NCI-H774 (cell line): ENCODE results near the gene ANKRD18A.
"Not testable (repeated sequence)": the region's sequence is repeated elsewhere in the genome, so short reads cannot be mapped to it uniquely, and the experiment has no call there.

Experiments used
- DNase-seq: peaks from one replicate; lab custom pipeline; 2025; lab: John Stamatoyannopoulos, UW

ANKRD18A gene

DNA sequence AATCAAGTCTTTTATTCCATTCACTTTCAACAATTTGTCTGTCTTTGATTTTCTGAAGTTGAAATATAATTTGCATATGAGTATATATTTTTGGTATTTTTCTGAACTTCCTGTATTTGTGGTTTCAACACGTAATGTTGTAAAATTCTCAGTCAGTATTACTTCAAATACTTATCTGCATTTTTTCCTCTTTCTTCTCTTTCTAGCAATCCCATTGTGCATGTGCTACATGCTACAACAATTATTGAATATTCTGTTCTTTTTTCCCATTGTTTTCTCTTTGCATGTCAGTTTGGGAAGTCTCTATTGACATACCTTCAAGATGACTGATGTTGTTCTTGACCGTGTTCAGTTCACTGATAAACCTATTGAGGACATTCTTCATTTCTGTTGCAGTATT, 5.6 kb upstream of the ANKRD18A start:
- DNase-seq, result no peak

GRCh38 chr9:38622951-38623350, 2.6 kb upstream of the ANKRD18A start:
- no peak for DNase-seq

GRCh38 chr9:38622288-38622674, 1.9 kb upstream of the ANKRD18A start:
- DNase-seq, result peak; percentile 49

DNA sequence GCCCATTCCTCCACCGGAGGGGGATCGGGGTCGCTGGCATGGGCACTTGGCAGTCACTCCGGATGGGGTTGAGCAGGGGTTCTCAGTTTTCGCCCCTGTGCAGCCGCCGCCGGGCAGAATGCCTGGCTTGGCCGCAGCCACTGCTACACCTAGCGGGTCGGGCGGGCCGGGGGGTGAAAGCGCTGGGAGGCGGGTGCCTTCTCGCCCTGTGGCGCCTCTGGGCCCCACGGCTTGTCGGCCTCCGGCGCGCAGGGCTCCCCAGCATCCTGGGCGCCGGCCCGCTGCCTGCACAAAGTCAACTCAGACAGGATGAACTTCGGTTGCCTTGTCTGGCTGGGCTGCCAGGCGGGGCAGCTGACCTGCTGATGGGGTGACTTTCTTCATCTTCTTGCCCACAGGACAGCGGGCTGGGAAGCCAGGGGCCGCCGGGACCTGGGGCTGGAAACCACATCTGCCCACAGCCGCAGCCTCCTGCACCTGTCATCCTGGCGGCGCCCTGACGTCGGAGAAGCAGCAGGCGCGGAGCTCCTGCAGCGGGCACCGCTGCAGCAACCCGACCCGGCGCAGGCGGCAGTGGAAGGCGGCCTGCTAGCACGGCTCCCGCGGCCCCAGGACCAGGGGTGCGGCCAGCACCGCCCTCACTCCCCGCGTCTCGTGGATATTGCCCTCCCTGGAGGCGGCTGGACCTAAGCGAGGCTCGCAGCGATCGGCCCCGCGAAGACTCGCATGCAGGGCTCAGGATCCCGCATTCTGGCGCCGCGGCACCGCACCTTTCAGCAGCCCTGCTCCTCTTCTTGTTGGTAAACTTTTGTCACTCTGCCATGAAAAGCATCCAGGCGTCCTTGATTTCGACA, 1.3 kb upstream of the ANKRD18A start:
- DNase-seq, result peak; percentile 9

DNA sequence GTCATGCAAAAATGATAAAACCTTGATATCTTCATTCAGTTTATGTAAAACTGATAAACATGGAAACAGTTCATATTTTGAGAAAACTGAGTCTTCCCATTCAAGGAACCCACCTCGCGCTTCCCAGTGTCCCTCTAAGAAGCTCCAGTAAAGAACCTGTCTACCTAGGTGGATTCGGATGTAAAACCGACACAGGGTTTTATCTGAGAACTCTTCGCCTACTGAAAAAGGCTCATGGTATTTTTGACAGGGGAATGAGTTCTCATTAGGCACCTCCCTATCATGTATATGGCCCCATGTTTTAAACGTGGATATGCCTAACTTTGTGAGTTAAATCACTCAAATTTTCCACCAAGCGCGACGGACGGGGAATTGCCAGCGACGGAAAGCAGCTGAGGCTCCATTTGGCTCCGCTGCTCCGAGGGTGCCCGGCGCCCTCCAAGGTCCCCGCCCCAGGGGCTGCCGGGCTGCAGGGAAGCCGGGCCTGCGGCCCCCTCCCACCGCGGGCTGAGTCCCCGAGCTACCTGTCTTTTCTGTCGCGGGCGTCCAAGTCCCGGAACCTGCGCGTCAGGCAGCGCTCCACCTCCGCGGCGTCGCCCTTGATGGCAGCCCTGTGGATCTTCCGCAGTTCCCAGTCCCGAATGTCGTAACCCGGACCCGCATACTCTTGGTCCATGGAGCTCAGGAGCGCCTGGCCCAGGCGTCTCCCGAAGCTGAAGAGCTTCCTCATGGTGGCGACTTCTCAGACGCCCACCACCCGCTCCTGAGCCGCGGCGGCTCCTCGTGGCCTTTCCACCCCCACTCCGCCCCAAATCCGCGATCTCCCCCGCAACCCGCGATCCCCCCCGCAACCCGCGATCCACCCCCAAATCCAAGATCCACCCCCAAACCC, 594 bp downstream of the ANKRD18A start:
- DNase-seq, result peak; percentile 21

DNA sequence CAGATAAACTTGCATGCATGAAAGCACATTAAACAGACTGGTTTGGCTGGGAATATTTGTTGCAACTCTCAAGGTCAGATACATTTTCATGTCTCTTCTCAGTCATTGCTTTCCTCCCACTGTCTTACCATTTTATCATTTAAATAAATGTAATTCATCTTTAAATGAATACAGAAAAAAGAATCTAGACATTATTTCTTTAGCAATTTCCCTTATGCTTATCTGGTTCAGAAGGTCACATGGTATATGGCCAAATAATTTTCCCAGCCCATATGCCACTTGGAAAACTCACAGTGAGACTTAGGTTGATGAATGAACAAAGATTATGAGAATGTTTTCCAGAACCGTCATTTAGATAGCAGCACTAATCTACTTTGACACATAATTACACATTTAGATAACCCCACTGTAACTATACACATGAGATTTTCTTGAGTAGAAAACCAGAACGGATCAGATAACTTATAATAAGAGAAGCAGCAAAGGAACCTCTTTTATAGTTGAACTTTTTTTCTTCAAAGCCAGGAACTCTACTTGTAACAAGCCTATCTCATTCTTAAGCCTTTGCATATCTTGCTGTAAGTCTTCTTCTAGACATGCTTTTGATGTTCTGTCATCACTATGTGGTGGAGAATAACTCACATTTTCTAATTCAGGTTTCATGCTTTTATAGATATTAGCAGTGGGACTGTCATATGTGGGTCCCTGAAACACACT, 22.2 kb downstream of the ANKRD18A start:
- not testable (repeated sequence) for DNase-seq

GRCh38 chr9:38595117-38595516, 25.3 kb downstream of the ANKRD18A start:
- not testable (repeated sequence) for DNase-seq

GRCh38 chr9:38591346-38592063, 28.9 kb downstream of the ANKRD18A start:
- not testable (repeated sequence) for DNase-seq

- not testable (repeated sequence) for DNase-seq
Measured at GRCh38 chr9:38583765-38584164, 36.6 kb downstream of the ANKRD18A start.

GRCh38 chr9:38580112-38580511, 40.3 kb downstream of the ANKRD18A start:
- DNase-seq, result not testable (repeated sequence)

DNA sequence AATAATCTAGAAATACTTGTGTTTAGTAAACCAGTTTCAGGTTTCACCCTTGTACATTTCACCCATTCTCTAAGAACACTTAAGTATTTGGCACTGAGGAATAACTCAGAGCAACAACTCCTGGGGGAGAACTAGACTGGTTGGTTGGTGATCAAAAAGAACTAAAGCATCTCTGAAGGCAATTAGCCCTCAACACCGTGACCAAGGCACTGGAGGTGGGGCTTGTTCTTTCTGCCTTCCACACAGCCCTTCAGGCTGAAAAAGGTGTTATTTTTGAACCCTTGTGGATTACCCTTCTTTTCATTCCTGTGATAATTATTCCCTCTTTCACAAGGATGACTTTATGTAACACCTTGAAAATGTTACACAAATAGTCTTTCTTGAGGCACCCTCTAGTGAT, 44.2 kb downstream of the ANKRD18A start:
- not testable (repeated sequence) for DNase-seq

DNA sequence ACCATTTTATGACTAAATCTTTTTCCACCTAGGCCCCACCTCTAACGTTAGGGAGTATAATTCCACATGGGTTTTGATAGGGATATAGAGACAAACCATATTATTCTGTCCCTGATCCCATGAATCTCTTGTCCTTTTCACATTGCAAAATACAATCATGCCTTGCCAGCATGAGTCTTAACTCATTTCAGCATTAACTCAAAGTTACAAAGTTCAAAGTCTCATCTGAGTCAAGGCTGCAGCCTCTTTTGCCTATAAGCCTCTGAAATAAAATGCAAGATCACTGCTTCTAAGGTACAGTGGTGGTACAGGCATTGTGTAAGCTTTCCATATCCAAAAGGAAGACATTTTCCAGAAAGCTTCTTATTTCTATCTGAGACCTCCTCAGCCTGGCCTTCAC, 54.3 kb downstream of the ANKRD18A start:
- DNase-seq, result not testable (repeated sequence)

DNA sequence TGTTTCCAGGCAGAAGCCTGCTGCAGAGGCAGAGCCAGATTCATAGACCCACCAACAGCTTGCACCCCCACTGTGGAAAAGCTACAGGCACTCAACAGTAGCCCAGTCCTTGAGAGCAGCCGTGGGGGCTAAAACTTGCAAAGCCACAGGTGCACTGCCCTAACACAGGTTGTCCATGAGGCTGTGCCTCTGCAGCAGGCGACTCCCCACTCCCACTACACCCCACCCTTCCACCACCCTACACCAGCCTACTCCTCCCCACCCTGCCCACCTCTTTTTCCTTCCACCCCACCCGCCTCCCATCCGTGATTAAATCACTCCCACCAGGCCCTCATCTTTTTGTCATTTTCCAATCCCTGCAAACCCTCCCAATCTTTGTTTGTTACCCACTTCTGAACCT, 55.2 kb downstream of the ANKRD18A start:
- DNase-seq, result not testable (repeated sequence)

- not testable (repeated sequence) for DNase-seq
Measured at GRCh38 chr9:38563911-38564310, 56.5 kb downstream of the ANKRD18A start.

DNA sequence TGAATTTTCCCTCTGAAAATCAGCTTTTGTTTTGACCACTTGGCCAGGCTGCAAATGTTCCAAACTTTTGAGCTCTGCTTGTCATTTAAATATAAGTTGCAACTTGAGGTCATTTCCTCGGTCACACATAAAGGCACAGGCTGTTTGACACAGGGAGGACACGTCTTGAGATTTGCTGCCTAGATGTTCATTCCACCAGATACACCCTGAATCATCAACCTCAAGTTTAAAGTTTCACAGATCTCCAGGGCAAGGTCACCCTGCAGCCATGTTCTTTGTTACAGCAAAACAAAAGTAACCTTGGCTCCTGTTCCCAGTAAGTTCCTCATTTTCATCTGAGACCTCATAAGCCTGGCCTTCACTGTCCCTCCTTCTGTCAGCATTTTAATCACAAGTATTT, 59.3 kb downstream of the ANKRD18A start:
- DNase-seq, result not testable (repeated sequence)

DNA sequence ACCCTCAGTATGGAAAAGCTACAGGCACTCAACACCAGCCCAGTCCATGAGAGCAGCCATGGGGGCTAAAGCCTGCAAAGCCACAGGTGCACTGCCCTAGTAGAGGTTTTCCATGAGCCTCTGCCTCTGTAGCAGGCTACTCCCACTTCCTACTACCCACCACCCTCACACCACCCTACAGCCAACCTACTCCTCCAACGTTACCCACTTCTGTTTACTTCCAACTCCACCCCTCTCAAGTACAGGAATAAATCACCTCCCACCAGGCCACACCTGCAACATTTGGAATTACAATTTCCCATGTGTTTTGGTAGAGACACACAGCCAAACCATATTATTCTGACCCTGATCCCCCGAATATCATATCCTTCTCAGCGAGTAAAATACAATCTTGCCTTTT, 61.2 kb downstream of the ANKRD18A start:
- DNase-seq, result not testable (repeated sequence)

DNA sequence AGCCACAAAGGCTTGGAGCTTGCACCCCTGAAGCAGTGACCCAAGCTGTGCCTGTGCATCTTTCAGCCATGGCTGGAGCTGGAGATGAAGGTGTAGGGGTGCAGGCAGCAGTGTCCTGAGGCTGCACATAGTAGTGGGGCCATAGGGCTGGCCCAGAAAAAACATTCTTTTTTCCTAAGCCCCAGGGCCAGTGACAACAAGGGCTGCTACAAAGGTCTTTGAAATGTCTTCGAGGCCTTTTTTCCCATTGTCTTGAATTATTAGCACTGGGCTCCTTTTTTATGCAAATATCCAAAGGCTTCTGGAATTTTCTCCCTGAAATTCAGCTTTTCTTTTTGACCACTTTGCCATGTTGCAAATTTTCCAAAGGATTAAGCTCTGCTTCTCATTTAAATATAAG, 62.6 kb downstream of the ANKRD18A start:
- DNase-seq, result not testable (repeated sequence)

DNA sequence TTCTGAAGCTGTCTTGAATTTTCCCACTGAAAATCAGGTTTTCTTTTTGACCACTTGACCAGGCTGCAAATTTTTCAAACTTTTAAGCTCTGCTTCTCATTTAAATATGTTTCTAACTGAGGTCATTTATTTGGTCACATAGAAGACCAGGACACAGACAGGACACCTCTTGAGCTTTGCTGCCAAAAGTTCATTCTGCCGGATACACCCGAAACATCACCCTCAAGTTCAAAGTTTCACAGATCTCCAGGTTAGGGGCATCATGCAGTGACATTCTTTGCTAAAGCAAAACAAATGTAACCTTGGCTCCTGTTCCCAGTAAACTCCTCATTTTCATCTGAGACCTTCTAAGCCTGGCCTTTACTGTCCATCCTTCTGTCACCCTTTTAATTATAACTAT, 65.4 kb downstream of the ANKRD18A start:
- not testable (repeated sequence) for DNase-seq

GRCh38 chr9:38553019-38553418, 67.4 kb downstream of the ANKRD18A start:
- DNase-seq, result not testable (repeated sequence)

- DNase-seq, result not testable (repeated sequence)
Measured at GRCh38 chr9:38546497-38547163, 73.8 kb downstream of the ANKRD18A start.

- not testable (repeated sequence) for DNase-seq
Measured at GRCh38 chr9:38540535-38540934, 79.9 kb downstream of the ANKRD18A start.
